ENCODE measurements around the gene INPP1.

Gene INPP1

DNA sequence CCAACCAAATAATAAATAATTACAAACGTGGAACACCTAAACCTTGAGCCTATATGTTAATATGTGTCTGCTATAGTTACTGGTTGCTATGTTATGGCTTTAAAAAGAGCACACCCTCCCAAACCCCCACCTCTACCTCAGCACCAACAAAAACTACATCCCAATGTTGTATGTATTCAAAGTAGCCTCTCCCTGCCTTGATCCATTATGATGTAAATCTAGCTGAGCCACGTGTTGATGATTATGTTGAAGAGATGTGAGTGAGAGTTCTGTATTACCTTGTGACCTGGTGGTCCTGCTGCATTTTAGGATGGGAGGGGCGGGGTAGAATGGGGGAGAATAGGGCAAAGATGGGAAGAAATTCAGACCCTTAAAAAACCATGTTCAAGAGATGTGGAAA, 69.6 kb downstream of the INPP1 start:
- no peaks in the 10 kb centered on the region for H4K20me1 ChIP-seq (ENCODE audit: insufficient read depth, low read length)
- H3K79me2 ChIP-seq (ENCODE audit: low read length): peaks cover 3% of the 10 kb centered on the region
- no peak for TF ChIP-seq EZH2phosphoT487 (IDR thresholded peaks at IDR 0.05; ENCODE audit: low read depth)
- no peaks in the 10 kb centered on the region for H3K36me3 ChIP-seq (replicated peaks; ENCODE audit: low read depth, low read length)
- H3K9ac ChIP-seq (ENCODE audit: low read length): no peak overlapping the region
- H2AFZ ChIP-seq (ENCODE audit: low read depth, low read length): no peak overlapping the region
- no peak overlapping the region for H3K27ac ChIP-seq (ENCODE audit: low read length)
- H3K27me3 ChIP-seq (ENCODE audit: low read depth, low read length): no peaks in the 10 kb centered on the region
- H3K4me1 ChIP-seq (ENCODE audit: low read length): peaks cover 15% of the 10 kb centered on the region
- no peak overlapping the region for H3K4me2 ChIP-seq (ENCODE audit: low read length)
- H3K4me3 ChIP-seq (ENCODE audit: low read length): no peak overlapping the region
- H3K9me3 ChIP-seq (ENCODE audit: insufficient read depth, low read length): no peaks in the 10 kb centered on the region

DNA sequence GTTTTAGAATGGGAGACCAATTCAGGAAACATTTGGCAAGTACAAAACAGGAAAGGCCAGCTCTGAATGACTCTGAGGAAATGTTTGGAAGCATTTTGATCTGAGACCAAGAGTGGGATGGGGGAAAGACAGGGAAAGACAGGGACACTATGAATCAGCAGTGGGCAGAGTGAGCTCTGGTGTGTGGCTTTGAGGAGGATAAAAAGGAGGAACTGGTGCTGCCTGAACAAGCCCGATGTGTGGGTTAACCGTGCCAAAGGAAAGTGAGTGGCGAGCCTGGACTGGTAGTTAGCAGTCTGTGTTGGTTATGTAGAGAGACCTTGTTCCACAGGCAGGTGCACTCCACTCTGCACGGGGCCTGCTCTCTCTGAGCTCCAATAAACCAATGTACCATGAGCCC, 70.0 kb downstream of the INPP1 start:
- no peak overlapping the region for H3K4me2 ChIP-seq (ENCODE audit: low read length)
- no peaks in the 10 kb centered on the region for H3K9me3 ChIP-seq (ENCODE audit: insufficient read depth, low read length)
- no peaks in the 10 kb centered on the region for H3K36me3 ChIP-seq (replicated peaks; ENCODE audit: low read depth, low read length)
- H3K4me3 ChIP-seq (ENCODE audit: low read length): no peak overlapping the region
- no peak overlapping the region for H3K9ac ChIP-seq (ENCODE audit: low read length)
- TF ChIP-seq, protein P1, sequence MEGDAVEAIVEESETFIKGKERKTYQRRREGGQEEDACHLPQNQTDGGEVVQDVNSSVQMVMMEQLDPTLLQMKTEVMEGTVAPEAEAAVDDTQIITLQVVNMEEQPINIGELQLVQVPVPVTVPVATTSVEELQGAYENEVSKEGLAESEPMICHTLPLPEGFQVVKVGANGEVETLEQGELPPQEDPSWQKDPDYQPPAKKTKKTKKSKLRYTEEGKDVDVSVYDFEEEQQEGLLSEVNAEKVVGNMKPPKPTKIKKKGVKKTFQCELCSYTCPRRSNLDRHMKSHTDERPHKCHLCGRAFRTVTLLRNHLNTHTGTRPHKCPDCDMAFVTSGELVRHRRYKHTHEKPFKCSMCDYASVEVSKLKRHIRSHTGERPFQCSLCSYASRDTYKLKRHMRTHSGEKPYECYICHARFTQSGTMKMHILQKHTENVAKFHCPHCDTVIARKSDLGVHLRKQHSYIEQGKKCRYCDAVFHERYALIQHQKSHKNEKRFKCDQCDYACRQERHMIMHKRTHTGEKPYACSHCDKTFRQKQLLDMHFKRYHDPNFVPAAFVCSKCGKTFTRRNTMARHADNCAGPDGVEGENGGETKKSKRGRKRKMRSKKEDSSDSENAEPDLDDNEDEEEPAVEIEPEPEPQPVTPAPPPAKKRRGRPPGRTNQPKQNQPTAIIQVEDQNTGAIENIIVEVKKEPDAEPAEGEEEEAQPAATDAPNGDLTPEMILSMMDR (IDR thresholded peaks at IDR 0.05; ENCODE audit: low read depth, low read length): no peak
- no peak for TF ChIP-seq EZH2phosphoT487 (IDR thresholded peaks at IDR 0.05; ENCODE audit: low read depth)
- peaks cover 15% of the 10 kb centered on the region for H3K4me1 ChIP-seq (ENCODE audit: low read length)
- no peaks in the 10 kb centered on the region for H4K20me1 ChIP-seq (ENCODE audit: insufficient read depth, low read length)
- no peak overlapping the region for H3K27ac ChIP-seq (ENCODE audit: low read length)
- H2AFZ ChIP-seq (ENCODE audit: low read depth, low read length): no peak overlapping the region
- peaks cover 3% of the 10 kb centered on the region for H3K79me2 ChIP-seq (ENCODE audit: low read length)
- no peaks in the 10 kb centered on the region for H3K27me3 ChIP-seq (ENCODE audit: low read depth, low read length)

DNA sequence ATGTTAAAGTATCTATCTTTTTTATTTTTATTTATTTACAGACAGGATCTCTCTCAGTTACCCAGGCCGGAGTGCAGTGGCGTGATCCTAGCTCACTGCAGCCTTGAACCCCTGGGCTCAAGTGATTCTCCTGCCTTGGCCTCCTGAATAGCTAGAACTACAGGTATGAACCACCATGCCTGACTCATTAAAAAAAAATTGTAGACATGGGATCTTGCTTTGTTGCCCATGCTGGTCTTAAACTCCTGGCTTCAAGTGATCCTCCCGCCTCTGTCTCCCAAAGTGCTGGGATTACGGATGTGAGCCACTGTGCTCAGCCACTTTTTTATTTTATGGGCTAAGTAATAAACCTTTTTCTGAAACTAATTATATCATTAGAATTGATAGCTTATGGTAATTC, 71.9 kb downstream of the INPP1 start:
- TF ChIP-seq EZH2phosphoT487 (IDR thresholded peaks at IDR 0.05; ENCODE audit: low read depth): no peak
- TF ChIP-seq, protein P1 (IDR thresholded peaks at IDR 0.05; ENCODE audit: low read depth, low read length): no peak
- Histone ChIP-seq H3K27ac (ENCODE audit: low read length) (no peak overlapping the region), H3K27me3 (ENCODE audit: low read depth, low read length) (no peaks in the 10 kb centered on the region), H3K36me3 (replicated peaks; ENCODE audit: low read depth, low read length) (no peaks in the 10 kb centered on the region), H3K9me3 (ENCODE audit: insufficient read depth, low read length) (no peaks in the 10 kb centered on the region), H3K9ac (ENCODE audit: low read length) (no peak overlapping the region), H3K4me2 (ENCODE audit: low read length) (no peak overlapping the region), H4K20me1 (ENCODE audit: insufficient read depth, low read length) (no peaks in the 10 kb centered on the region), H2AFZ (ENCODE audit: low read depth, low read length) (no peak overlapping the region), H3K4me3 (ENCODE audit: low read length) (no peak overlapping the region), H3K79me2 (ENCODE audit: low read length) (no peaks in the 10 kb centered on the region; the same call in 1 of the 2 replicates), H3K4me1 (ENCODE audit: low read length) (peaks cover 5% of the 10 kb centered on the region; the same call in 1 of the 2 replicates)

DNA sequence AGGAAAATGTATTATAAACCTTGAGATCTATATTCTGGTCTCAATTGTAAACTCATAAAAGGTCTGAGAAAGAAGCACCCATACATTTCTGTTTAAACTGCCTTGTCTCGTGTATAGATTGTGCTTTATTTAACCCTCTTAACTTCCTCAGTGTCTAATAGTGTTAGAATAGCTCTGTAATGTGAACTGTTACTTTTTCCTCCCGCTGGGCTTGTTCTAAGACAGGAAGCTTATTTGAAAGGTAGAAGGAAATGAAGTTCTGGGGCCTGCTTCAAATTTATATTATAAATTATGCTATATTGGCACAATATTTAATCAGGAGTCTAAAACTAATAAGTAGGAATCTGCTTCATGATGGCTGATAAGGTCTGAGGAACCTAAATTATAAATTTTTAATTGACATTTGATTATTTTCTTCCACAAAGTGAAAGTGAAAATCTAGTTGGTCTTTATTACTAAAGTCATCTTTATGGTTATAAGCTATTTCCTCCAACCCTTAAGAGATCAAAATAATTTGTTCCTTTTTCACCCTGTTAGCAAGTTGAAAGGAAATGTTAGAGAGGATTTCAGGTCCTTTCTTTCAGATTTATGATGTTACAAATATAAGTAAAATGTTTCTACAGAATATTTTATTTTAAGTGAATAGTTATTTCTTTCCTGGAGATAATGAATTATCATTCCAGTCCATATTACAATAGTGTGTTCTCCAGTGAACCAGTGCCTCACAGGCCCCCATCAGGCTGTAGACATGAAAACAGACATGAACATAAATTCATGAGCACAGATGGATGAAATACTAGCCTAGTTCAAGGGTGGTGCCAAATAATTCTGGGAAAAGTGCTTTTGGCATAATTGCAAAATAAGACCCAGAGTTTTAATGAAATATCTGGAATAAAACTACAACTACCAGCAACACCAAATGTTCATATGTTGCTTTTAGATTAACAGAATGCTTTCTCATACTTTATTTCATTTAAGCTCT, 72.7 kb downstream of the INPP1 start:
- Histone ChIP-seq H3K27me3 (ENCODE audit: low read depth, low read length) (no peaks in the 10 kb centered on the region), H3K27ac (ENCODE audit: low read length) (no peak overlapping the region), H3K4me1 (ENCODE audit: low read length) (peaks cover 5% of the 10 kb centered on the region; the same call in 1 of the 2 replicates), H3K36me3 (replicated peaks; ENCODE audit: low read depth, low read length) (no peaks in the 10 kb centered on the region), H3K9me3 (ENCODE audit: insufficient read depth, low read length) (no peaks in the 10 kb centered on the region), H3K9ac (ENCODE audit: low read length) (no peak overlapping the region), H4K20me1 (ENCODE audit: insufficient read depth, low read length) (no peaks in the 10 kb centered on the region), H3K4me3 (ENCODE audit: low read length) (no peak overlapping the region), H3K4me2 (ENCODE audit: low read length) (no peak overlapping the region), H2AFZ (ENCODE audit: low read depth, low read length) (no peak overlapping the region), H3K79me2 (ENCODE audit: low read length) (no peaks in the 10 kb centered on the region)
- no peak for TF ChIP-seq EZH2phosphoT487 (IDR thresholded peaks at IDR 0.05; ENCODE audit: low read depth)
- TF ChIP-seq, protein P1 (IDR thresholded peaks at IDR 0.05; ENCODE audit: low read depth, low read length): no peak

All from OCI-LY3 (cell line).